ENCODE results near the gene USP13.

Gene USP13

GRCh38 chr3:179739816-179740594, 87.2 kb downstream of the USP13 start:
- Mint-ChIP-seq H3K4me3 (no peak overlapping the region), H3K27me3 (ENCODE audit: low read depth) (no peaks in the 10 kb centered on the region), H3K9me3 (no peaks in the 10 kb centered on the region), H3K4me1 (ENCODE audit: low read depth) (peaks cover 6% of the 10 kb centered on the region), H3K36me3 (ENCODE audit: low read depth) (peaks cover 6% of the 10 kb centered on the region), H3K27ac (no peak overlapping the region)
- DNase-seq (ENCODE audit: low spot score) = no peak

- DNase-seq (ENCODE audit: low spot score) = no peak
- no peaks in the 10 kb centered on the region for H3K27me3 Mint-ChIP-seq (ENCODE audit: low read depth)
Measured at GRCh38 chr3:179743913-179744312, 91.1 kb downstream of the USP13 start.

DNA sequence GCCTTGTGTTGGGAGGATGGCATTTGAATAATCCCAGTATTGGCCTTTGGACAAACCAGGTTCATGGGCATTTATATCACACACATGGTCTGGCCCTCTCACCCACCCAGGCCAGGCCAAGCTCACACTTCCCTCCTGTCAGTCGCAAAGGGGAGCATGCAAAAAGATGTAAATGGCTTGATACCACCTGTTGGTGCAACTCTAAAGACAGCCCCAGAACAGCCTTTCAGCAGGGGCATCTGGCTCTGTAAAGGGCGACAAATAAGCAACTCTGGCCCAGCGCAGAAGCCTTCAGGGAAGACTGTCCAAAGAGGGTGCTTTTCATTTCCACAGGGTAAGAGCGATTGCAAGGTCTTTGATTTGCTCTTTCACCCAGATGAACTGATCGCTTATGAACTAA, 91.8 kb downstream of the USP13 start:
- H3K36me3 Mint-ChIP-seq (ENCODE audit: low read depth) = peaks cover 6% of the 10 kb centered on the region
- H3K9me3 Mint-ChIP-seq = no peaks in the 10 kb centered on the region
- no peak overlapping the region for H3K27ac Mint-ChIP-seq
- no peaks in the 10 kb centered on the region for H3K27me3 Mint-ChIP-seq (ENCODE audit: low read depth)
- H3K4me1 Mint-ChIP-seq (ENCODE audit: low read depth) = peaks cover 6% of the 10 kb centered on the region
- no peak overlapping the region for H3K4me3 Mint-ChIP-seq
- DNase-seq (ENCODE audit: low spot score) = no peak

More at GRCh38 chr3:179743913-179744312, 91.1 kb downstream of the USP13 start:
- peaks cover 6% of the 10 kb centered on the region for H3K4me1 Mint-ChIP-seq (ENCODE audit: low read depth)
- H3K36me3 Mint-ChIP-seq (ENCODE audit: low read depth) = peaks cover 6% of the 10 kb centered on the region
- H3K27ac Mint-ChIP-seq = no peak overlapping the region
- no peak overlapping the region for H3K4me3 Mint-ChIP-seq
- no peaks in the 10 kb centered on the region for H3K9me3 Mint-ChIP-seq

DNA sequence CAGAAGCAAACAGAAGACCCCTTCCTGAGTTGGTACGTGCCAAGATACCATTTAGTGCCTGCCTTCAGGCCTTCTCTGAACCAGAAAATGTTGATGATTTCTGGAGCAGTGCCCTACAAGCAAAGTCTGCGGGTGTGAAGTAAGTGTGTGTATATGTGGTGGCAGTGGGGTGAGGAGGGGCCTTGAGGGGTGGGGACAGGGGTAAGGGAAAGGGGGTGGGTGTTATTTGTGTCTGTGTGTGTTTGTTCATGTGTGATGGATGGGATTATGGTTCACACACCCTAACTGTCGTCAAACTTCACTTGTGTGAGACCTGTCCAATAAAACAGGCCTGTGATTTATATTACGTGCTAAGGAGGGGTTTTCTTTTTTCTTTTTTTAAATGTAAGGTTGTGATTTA, 92.2 kb downstream of the USP13 start:
- no peak overlapping the region for H3K4me3 Mint-ChIP-seq
- no peak for DNase-seq (ENCODE audit: low spot score)
- peaks cover 6% of the 10 kb centered on the region for H3K4me1 Mint-ChIP-seq (ENCODE audit: low read depth)
- no peaks in the 10 kb centered on the region for H3K27me3 Mint-ChIP-seq (ENCODE audit: low read depth)
- H3K9me3 Mint-ChIP-seq = no peaks in the 10 kb centered on the region
- H3K36me3 Mint-ChIP-seq (ENCODE audit: low read depth) = peaks cover 6% of the 10 kb centered on the region
- no peak overlapping the region for H3K27ac Mint-ChIP-seq

GRCh38 chr3:179745716-179746115, 92.9 kb downstream of the USP13 start:
- peaks cover 4% of the 10 kb centered on the region for H3K36me3 Mint-ChIP-seq (ENCODE audit: low read depth)
- no peak overlapping the region for H3K4me3 Mint-ChIP-seq
- H3K9me3 Mint-ChIP-seq = no peaks in the 10 kb centered on the region
- no peak overlapping the region for H3K27ac Mint-ChIP-seq
- peaks cover 6% of the 10 kb centered on the region for H3K4me1 Mint-ChIP-seq (ENCODE audit: low read depth)
- no peaks in the 10 kb centered on the region for H3K27me3 Mint-ChIP-seq (ENCODE audit: low read depth)
- DNase-seq (ENCODE audit: low spot score) = no peak

- Mint-ChIP-seq H3K27me3 (ENCODE audit: low read depth) (no peaks in the 10 kb centered on the region), H3K9me3 (no peaks in the 10 kb centered on the region), H3K4me3 (no peak overlapping the region), H3K36me3 (ENCODE audit: low read depth) (no peaks in the 10 kb centered on the region), H3K27ac (no peak overlapping the region), H3K4me1 (ENCODE audit: low read depth) (no peaks in the 10 kb centered on the region)
- no peak for DNase-seq (ENCODE audit: low spot score)
Measured at GRCh38 chr3:179750720-179751328, 98.0 kb downstream of the USP13 start.

DNA sequence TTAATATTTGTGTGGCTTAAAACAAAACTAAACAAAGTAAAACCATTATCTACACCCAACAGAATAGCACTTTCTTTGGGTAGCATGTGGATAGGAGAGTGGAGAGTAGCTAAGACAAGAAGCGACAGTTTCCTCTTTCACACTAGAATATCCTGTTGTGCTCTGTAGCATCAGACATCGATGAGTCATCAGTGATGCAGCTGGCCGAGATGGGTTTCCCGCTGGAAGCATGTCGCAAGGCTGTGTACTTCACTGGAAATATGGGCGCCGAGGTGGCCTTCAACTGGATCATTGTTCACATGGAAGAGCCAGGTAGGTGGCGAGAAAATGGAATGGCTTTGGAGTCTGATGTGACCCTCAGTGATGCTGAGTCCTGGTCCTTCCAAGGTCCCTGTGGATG, 108.1 kb downstream of the USP13 start:
- H3K4me3 Mint-ChIP-seq = no peak overlapping the region
- H3K36me3 Mint-ChIP-seq (ENCODE audit: low read depth) = peaks cover 17% of the 10 kb centered on the region
- H3K4me1 Mint-ChIP-seq (ENCODE audit: low read depth) = no peaks in the 10 kb centered on the region
- H3K27ac Mint-ChIP-seq = no peak overlapping the region
- no peak for DNase-seq (ENCODE audit: low spot score)
- no peaks in the 10 kb centered on the region for H3K27me3 Mint-ChIP-seq (ENCODE audit: low read depth)
- no peaks in the 10 kb centered on the region for H3K9me3 Mint-ChIP-seq

GRCh38 chr3:179765396-179765795, 112.6 kb downstream of the USP13 start:
- no peak for DNase-seq (ENCODE audit: low spot score)
- Mint-ChIP-seq H3K4me3 (no peak overlapping the region), H3K36me3 (ENCODE audit: low read depth) (peaks cover 20% of the 10 kb centered on the region), H3K4me1 (ENCODE audit: low read depth) (peaks cover 5% of the 10 kb centered on the region), H3K27ac (no peak overlapping the region), H3K27me3 (ENCODE audit: low read depth) (no peaks in the 10 kb centered on the region), H3K9me3 (no peaks in the 10 kb centered on the region)

DNA sequence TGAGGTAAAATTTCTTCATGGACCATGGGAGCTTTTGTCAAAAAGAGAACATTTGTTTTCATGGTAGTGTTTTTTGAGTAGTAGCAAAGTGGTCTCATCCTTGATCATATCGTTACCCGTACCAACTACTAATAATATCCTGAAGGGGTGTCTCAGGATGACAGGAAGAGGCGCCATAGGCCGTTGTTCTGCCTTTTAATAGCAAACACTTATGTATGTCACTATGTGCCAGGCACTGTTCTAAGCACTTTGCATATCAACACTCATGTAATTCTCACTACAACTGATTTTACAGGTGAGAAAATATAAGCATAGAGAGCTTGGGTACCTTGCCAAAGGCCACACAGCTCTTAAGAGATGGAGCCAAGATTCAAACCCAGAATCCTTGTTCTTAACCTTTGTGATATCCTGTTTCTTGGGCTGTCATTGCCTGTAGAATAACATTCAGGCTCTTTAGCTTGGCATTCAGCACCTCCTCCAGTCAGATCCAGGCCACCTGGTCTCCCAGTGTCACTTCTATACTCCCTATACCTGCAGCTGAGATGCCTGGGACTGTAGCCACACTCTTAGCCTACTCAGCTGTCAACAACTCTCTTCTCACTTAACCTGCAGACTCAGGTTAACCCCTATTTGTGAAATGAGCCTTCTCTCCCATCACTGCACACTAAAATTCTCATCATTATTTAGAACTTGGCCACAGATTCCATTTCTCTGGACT, 113.7 kb downstream of the USP13 start:
- Mint-ChIP-seq H3K9me3 (no peaks in the 10 kb centered on the region), H3K27ac (no peak overlapping the region), H3K36me3 (ENCODE audit: low read depth) (peaks cover 16% of the 10 kb centered on the region), H3K27me3 (ENCODE audit: low read depth) (no peaks in the 10 kb centered on the region), H3K4me1 (ENCODE audit: low read depth) (peaks cover 5% of the 10 kb centered on the region), H3K4me3 (no peak overlapping the region)
- DNase-seq (ENCODE audit: low spot score) = no peak

- H3K9me3 Mint-ChIP-seq = no peaks in the 10 kb centered on the region
- DNase-seq (ENCODE audit: low spot score) = no peak
- no peak overlapping the region for H3K4me3 Mint-ChIP-seq
- H3K36me3 Mint-ChIP-seq (ENCODE audit: low read depth) = peaks cover 16% of the 10 kb centered on the region
- no peak overlapping the region for H3K27ac Mint-ChIP-seq
- peaks cover 5% of the 10 kb centered on the region for H3K4me1 Mint-ChIP-seq (ENCODE audit: low read depth)
- no peaks in the 10 kb centered on the region for H3K27me3 Mint-ChIP-seq (ENCODE audit: low read depth)
Measured at GRCh38 chr3:179768080-179768479, 115.2 kb downstream of the USP13 start.

DNA sequence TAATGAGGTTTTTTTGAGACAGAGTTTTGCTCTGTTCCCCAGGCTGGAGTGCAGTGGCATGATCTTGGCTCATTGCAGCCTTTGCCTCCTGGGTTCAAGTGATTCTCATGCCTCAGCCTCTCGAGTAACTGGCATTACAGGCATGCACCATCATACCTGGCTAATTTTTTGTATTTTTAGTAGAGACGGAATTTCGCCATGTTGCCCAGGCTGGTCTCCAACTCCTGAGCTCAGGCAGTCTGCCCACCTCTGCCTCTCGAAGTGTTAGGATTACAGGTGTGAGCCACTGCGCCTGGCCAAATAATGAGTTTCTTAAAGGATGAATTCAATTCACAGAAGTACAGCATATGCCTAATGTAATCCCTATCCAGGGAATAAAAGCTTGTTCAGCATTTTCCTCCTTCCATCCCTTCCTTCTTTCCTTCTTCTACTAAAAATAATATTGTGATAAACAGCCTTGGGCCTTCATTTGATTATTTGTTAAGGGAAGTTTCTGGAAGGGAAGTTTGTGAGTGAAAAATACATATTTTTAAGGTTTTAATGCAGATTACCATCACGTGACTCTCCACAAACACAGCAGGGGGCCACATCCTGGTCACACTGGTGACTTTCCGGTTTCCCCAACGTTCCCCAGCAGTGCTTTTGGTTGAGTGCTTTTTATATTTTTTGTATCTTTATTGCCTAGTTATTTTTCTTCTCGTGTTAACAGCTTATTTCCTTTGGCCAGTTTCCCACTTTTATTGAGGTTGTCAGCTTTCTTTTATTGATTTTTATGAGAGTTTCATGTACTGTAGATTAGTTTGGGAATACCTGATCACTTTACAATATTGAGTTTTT, 116.8 kb downstream of the USP13 start:
- Mint-ChIP-seq H3K27ac (no peak overlapping the region), H3K4me1 (ENCODE audit: low read depth) (peaks cover 5% of the 10 kb centered on the region), H3K27me3 (ENCODE audit: low read depth) (no peaks in the 10 kb centered on the region), H3K4me3 (no peak overlapping the region), H3K36me3 (ENCODE audit: low read depth) (peaks cover 20% of the 10 kb centered on the region), H3K9me3 (peaks cover 3% of the 10 kb centered on the region)
- no peak for DNase-seq (ENCODE audit: low spot score)

GRCh38 chr3:179771797-179772196, 119.0 kb downstream of the USP13 start:
- Mint-ChIP-seq H3K27me3 (ENCODE audit: low read depth) (no peaks in the 10 kb centered on the region), H3K4me1 (ENCODE audit: low read depth) (peaks cover 5% of the 10 kb centered on the region), H3K27ac (no peak overlapping the region), H3K36me3 (ENCODE audit: low read depth) (peaks cover 17% of the 10 kb centered on the region), H3K9me3 (peaks cover 3% of the 10 kb centered on the region), H3K4me3 (no peak overlapping the region)
- no peak for DNase-seq (ENCODE audit: low spot score)

DNA sequence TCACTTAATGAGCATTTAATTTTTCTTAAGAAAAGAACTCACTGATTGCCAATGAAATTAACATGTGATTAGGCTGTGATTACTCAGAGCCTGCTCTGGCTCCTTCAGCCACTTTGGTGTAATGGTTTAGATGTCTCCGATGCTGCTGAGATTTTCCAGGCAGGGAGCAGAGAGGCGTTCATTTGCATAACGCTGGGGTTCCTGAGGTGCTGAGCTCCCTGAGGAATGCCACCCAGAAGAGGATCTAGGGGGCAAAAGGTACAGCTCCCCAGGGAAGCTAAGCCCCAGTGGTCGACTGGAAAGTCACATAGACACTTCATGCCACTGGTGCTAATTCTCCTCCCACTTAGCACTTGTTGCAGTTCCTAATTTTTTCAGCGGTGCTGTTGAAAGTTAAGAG, 119.5 kb downstream of the USP13 start:
- peaks cover 14% of the 10 kb centered on the region for H3K36me3 Mint-ChIP-seq (ENCODE audit: low read depth)
- no peaks in the 10 kb centered on the region for H3K27me3 Mint-ChIP-seq (ENCODE audit: low read depth)
- H3K4me1 Mint-ChIP-seq (ENCODE audit: low read depth) = peaks cover 5% of the 10 kb centered on the region
- no peak for DNase-seq (ENCODE audit: low spot score)
- no peak overlapping the region for H3K4me3 Mint-ChIP-seq
- peaks cover 3% of the 10 kb centered on the region for H3K9me3 Mint-ChIP-seq
- no peak overlapping the region for H3K27ac Mint-ChIP-seq

All from T-helper 2 cell treated with Interferon-gamma antibody and Interleukin-4, amounts not matched to agents 5 μg/mL and 100 μg/mL, for 36 hours (primary cell).